SK-N-MC (cell line): ENCODE data around the gene DUXB.
A peak's percentile ranks its signal among the peaks of the same experiment; 100 is the strongest.

Experiments
- DNase-seq: peaks from one replicate; pipeline ENCODE4 v3.0.0-alpha.2; 2011; ENCODE audit warnings: low read depth, low spot score
- H3K27ac ChIP-seq: fragments of 200-600 bp; sonication (generic); 2 replicates; pipeline ENCODE4 v1.5.1; 2016; ENCODE audit warnings: mixed run types
- H3K36me3 ChIP-seq: fragments of 200-600 bp; sonication (generic); 2 replicates; pipeline ENCODE4 v1.6.1; 2017; ENCODE audit warnings: antibody characterized with exemption, low read length, mixed read lengths; ENCODE audit not compliant: insufficient read depth
- H3K4me3 ChIP-seq: fragments of 200-600 bp; sonication (generic); 2 replicates; pipeline ENCODE4 v1.5.1; 2016
- H3K9ac ChIP-seq: fragments of 200-600 bp; sonication (generic); 2 replicates; pipeline ENCODE4 v1.8.0; 2017; ENCODE audit warnings: mixed run types, mixed read lengths; ENCODE audit not compliant: insufficient read length
- H3K9me3 ChIP-seq: fragments of 200-600 bp; sonication (generic); 2 replicates; pipeline ENCODE4 v1.6.1; 2017; ENCODE audit warnings: low read depth, mild to moderate bottlenecking, antibody characterized with exemption, low read length, moderate library complexity, mixed read lengths
- EZH2 ChIP-seq: fragments of 200-600 bp; sonication (generic); IDR thresholded peaks from one replicate; pipeline ENCODE4 v1.6.1; 2017; ENCODE audit warnings: antibody characterized with exemption
- FOXP2 ChIP-seq: optimal IDR thresholded peaks from 2 replicates; pipeline ENCODE3; 2011; ENCODE audit warnings: mild to moderate bottlenecking, moderate library complexity; ENCODE audit not compliant: insufficient read depth; ENCODE audit errors: extremely low read length, control extremely low read depth
- POLR2AphosphoS5 ChIP-seq: IDR thresholded peaks from 2 replicates; pipeline ENCODE4 v1.6.1; 2012; ENCODE audit warnings: mild to moderate bottlenecking, low read depth, low read length, borderline replicate concordance

The DUXB gene

DNA sequence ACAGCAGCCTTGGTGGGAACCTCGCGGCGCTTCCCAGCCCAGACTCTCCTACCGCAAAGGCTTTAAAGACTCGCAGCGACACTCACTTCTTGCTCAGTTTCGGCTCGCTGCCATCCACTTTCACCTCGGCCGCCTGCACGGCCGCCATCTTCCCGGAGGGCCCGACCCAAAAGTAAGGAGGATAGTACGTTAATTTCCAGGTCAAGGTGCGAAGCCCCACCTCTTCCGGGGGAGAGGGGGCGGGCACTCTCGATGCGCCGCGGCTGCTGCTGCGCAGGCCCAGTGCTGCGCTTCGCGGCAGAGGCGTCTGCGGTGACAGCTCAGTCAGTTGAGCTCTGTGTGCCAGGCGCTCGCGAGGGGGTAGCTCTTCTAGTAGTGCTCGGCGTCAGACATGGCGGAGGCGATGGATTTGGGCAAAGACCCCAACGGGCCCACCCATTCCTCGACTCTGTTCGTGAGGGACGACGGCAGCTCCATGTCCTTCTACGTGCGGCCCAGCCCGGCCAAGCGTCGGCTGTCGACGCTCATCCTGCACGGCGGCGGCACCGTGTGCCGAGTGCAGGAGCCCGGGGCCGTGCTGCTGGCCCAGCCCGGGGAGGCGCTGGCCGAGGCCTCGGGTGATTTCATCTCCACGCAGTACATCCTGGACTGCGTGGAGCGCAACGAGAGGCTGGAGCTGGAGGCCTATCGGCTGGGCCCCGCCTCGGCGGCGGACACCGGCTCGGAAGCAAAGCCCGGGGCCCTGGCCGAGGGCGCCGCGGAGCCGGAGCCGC is 53.6 kb downstream of the DUXB start, which contains the start of the genes KARS1 and TERF2IP:
KARS1 (minus strand) TSS at position 174 of the 773 bp plus-strand sequence; CDS start at position 148, 26 bp downstream.
TERF2IP (plus strand) TSS at position 282 of the 773 bp plus-strand sequence; CDS start at position 392, 110 bp downstream.
- Histone ChIP-seq H3K36me3 (peaks cover 24% of the 10 kb centered on the region; the same call in 1 of the 2 replicates), H3K9me3 (no peaks in the 10 kb centered on the region), H3K9ac (peak within 1 kb of the TSS; percentile 92), H3K27ac (peak within 1 kb of the TSS; percentile 84), H3K4me3 (peak within 1 kb of the TSS; percentile 89)
- TF ChIP-seq FOXP2 (no peak), EZH2 (no peak), POLR2AphosphoS5 (peak; percentile 86)
- DNase-seq = no peak

DNA sequence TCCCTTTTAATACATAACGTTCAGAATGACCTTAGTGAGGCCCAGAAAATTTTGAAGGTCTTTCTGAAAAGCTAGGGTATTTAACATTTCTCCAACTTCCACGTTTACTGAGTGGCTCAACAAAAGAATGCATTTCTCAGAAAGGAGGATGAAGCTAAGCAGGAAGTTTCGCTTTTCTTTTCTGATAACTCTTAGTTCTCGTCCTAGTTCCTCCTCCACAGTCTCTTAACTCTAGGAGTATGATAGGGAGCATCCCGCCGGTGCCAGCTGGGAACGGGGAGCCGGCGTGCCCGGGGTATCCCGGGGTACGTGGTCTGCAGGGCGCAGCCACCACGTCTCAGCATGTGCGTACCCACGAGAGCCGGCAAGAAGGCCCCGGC is 54.2 kb downstream of the DUXB start:
- H3K4me3 ChIP-seq = peak overlapping the region; percentile 89
- DNase-seq = no peak
- H3K36me3 ChIP-seq = peaks cover 25% of the 10 kb centered on the region; the same call in 1 of the 2 replicates
- H3K9ac ChIP-seq = peak overlapping the region; percentile 92
- TF ChIP-seq POLR2AphosphoS5 (no peak), EZH2 (no peak), FOXP2 (no peak)
- no peaks in the 10 kb centered on the region for H3K9me3 ChIP-seq
- peak overlapping the region; percentile 19; the same call in 1 of the 2 replicates for H3K27ac ChIP-seq

DNA sequence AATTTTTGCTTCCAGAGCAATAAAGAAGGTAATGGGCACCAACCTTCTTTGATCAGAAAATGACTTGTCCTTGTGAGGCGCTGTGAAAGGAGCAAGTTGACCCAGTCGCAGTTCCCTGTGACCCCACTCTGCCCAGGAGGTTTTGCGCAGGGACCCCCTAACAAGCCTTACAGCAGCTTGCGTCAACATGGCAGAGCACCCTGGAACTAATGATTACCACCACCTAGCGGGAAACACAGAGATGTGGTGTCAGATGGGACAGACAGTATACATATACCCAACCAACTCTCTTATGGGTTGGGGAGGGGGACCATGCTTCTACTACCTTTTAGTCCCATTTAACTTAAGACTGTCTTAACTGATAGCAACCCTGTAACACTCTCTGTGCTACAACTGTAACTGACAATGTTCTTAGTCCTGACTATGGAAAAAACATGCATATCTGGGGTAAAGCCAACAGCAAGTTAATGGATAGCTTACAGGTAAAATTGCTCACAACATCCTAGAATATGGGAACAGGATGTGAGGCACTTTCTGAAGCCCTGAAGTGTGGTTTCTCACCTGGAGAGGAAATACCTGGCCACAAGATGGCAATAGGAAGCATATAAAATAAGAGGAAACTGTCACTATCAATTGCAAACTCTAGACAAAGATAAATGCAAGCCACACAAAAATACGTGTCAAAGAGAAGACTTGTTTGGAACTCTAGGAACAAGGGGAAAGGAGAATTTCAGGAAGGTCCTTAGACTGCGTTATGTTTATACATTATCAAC is 56.8 kb downstream of the DUXB start:
- Histone ChIP-seq H3K27ac (no peak overlapping the region), H3K4me3 (no peak overlapping the region), H3K36me3 (peaks cover 46% of the 10 kb centered on the region; the same call in 1 of the 2 replicates), H3K9me3 (no peaks in the 10 kb centered on the region), H3K9ac (no peak overlapping the region)
- TF ChIP-seq FOXP2 = no peak
- TF ChIP-seq POLR2AphosphoS5 = no peak
- no peak for TF ChIP-seq EZH2
- no peak for DNase-seq
